GM21447 (cell line): ENCODE measurements around the gene SLC5A8.
"Not testable (repeated sequence)": the region's sequence is repeated elsewhere in the genome, so short reads cannot be mapped to it uniquely, and the experiment has no call there.

ENCODE experiments used
- ATAC-seq: cut with Tn5 transposase; IDR thresholded peaks from one replicate; pipeline ENCODE4 v1.9.1; 2021; ENCODE audit not compliant: unreplicated experiment

Gene SLC5A8

DNA sequence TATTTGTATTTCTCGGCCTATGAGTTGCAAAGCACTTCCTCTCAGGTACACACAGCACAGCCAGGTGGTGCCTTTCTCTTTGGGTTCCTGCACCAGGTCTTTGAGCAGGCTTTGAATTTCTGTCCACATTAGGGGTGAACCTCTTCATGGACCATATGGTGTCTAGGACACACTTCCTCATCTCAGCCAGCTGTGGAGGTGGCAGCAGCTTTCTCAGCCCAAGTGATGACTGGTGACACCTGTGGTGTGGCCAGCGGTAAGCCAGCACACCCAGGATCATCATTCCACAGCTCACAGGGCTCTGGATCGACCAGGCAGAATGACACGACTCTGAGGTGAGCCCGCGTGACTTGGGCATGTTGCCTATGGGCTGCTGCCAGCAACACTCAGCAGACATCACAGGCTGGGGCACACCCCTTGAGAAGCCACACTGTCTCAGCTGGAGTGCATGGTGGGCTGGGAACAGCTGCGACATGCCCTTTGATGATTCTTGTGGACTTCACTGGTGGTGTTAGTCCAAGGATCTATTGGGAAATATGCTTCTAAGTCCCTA is 36.8 kb downstream of the SLC5A8 start:
- no peak for ATAC-seq

- ATAC-seq, result no peak
These were observed 37.7 kb downstream of the SLC5A8 start for GRCh38 chr12:101172316-101172715.

GRCh38 chr12:101168001-101168400 is 42.0 kb downstream of the SLC5A8 start:
- no peak for ATAC-seq

DNA sequence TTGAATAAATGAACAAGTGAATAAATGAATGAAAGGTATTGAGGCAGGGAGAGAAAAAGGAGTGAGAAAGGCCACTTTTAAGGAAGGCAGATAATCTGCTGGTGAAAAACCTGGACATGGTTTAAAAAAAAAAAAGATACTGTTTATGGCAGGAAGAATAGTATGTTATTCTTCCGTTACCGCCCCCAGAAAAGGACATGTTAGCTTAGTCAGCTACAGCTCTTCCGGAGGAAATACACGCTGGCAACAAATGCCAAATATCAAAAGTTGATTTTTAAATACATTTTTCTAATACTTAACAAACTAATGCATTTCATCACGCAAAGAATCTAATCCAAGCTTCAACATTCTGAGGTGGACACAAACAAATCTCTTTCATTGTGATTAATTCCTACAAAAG is 43.2 kb downstream of the SLC5A8 start:
- ATAC-seq, result no peak

DNA sequence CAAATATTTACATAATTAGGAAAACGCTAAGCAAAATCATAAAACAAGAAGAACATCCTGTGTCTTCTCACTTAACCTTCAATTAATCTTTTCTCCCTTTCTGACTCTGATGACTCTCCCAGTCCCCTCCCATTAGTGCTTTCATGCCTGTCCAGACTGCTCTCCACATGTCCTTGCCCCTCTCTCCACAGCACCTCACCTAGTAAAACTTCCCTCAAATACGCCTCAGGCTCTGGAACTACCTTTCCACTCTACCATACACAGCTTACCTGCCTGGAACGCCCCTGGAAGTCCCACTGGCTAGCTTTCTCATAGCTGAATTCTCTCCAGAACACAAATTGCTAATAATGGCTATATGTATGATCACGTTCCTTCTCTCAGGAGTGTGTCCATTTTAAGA is 44.7 kb downstream of the SLC5A8 start:
- ATAC-seq, result no peak

GRCh38 chr12:101145777-101146431 is 64.1 kb downstream of the SLC5A8 start:
- not testable (repeated sequence) for ATAC-seq

DNA sequence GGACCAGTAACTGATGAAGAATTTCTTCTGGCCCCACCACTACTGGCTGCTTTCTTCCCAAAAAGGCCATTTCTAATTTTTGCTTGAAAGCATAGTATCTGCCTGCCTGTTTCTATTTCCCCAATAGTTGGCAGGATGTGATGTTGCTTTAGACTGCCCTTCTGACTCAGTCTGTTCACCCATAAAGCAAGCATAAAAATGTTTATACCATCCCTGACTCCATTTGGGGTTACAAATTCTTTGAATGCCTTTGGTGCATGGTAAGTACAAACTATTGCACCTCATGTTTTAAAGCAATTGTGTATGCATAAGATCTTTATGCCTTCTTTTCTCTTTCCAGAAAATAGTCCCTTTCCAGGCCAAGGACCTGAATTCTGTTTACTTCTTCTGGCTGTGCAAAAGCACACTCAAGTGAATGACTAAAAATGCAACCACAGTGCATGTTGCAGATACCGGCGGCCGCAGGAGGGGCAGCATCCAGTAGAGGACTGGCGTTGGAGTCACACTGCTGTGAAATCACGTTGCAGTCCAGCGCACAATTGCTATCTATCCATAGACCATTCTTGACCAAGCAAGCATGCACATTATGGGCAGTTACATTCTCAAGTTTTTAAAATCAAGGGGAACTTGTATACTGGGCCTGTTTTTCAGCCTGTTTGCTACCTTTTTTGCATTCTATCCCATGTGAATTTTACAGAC is 82.4 kb downstream of the SLC5A8 start:
- ATAC-seq, result no peak

- ATAC-seq, result no peak
These were observed 92.2 kb downstream of the SLC5A8 start for GRCh38 chr12:101117842-101118241.

- ATAC-seq, result no peak
These were observed 93.1 kb downstream of the SLC5A8 start for GRCh38 chr12:101116911-101117310.

- ATAC-seq, result no peak
These were observed 94.7 kb downstream of the SLC5A8 start for GRCh38 chr12:101115326-101115725.

- ATAC-seq, result no peak
These were observed 98.6 kb downstream of the SLC5A8 start for GRCh38 chr12:101111441-101111840.

DNA sequence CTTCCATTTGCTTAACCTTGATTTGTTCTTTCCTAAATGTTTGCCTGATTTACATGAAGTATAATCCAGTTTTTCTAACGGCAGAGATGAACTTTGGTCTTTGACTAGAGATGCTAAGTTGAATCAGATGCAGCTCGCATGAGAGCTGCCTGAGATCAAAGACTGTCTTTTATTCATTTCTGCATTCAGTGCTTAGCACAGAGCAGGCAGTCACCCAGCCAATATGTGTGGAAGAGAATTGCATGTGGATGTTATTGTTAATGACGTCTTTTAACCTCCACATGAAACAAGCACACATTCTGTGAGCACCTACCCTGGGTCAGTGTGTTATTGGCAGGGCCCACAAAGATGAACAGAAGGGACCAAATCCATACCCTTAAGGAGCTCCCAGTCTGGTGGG is 99.2 kb downstream of the SLC5A8 start:
- no peak for ATAC-seq

DNA sequence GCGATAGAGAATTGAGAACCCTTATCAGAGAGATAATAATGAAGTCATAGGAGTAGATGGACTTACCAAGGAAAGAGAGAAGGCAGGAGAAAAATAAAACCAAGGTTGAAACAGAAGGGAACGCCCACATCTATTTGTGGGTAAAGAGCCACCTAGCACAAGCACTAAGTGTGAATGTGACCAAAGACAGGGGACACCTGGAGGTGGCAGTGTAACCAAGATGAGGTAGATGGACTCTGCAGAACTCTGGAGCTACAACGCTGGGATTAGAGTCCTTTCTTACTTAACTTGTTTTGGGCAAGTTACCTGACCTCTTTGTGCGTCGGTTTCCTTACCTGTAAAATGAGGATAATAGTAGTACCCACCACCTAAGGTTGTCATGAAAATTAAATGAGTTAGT is 101.9 kb downstream of the SLC5A8 start:
- no peak for ATAC-seq

DNA sequence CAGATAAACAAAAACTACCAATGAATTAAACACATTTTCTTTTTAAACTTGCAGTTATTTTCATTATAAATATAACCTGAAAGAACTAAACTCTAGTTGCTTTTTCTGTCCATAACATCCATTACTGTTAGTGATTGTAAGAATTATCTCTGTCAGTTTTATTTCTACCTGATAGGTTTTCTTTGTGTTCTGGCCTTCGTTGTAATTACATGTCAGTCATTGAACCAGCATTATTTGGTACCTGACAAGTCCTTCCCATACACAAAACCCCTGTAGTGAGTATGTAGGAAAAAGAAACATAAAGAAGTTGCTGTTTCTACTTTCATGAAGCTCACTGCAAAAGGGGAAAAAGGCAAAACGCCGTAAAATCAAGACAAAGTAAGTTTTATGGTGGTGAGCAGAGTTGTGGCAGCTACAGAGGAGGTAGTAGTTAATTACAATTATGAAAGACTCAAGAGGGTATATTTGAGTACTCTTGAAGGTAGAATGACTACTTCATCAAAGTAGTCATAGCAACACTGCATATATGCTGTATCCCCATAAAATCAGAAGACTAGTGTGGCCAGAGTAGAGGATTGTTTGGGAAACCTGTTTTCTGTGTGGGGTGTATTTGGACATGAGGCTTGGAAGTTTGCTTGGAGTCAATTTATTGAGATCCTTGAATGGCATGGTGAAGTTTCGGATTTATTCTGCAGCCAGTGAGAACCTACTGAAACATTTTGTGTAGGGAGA is 102.8 kb downstream of the SLC5A8 start:
- no peak for ATAC-seq
